PC-9 (cell line): ENCODE measurements around the gene FURIN. TPM values are rescaled to one million over a fixed set of nuclear protein-coding genes. Genes with fewer than 3 reads are reported as not detected.

ENCODE experiments used
- BruUV-seq: library from RNA; stranded (reverse); fragments of 400-500 nt; replicated peaks from 2 replicates; lab custom pipeline; 2021; lab: Mats Ljungman, UMichigan
- CTCF ChIA-PET: fragments of 300-600 bp; sonication (Branson Sonifier 250); formaldehyde crosslinking; loops from one replicate; lab custom pipeline; 2022; ENCODE audit warnings: antibody characterized with exemption; lab: Charles Lee
- POLR2A ChIA-PET: fragments of 300-600 bp; sonication (Branson Sonifier 250); formaldehyde crosslinking; loops from one replicate; lab custom pipeline; 2022; ENCODE audit warnings: antibody characterized with exemption; ENCODE audit not compliant: unreplicated experiment; lab: Charles Lee
- DNase-seq, 2 experiments: peaks; one replicate each; pipeline versions ENCODE4 v3.0.0 to v3.0.0-alpha.2; 2015 to 2022; ENCODE audit warnings: mixed read lengths in 1 of 2
- H2AFZ ChIP-seq: fragments of 200-600 bp; sonication (generic); 2 replicates; pipeline ENCODE4 v1.8.1; 2017; ENCODE audit warnings: antibody characterized with exemption
- H3F3A ChIP-seq: fragments of 200-600 bp; sonication (generic); 2 replicates; pipeline ENCODE4 v1.8.1; 2017; ENCODE audit warnings: antibody characterized with exemption, mild to moderate bottlenecking, low read depth; ENCODE audit not compliant: insufficient read depth
- H3K27ac ChIP-seq: fragments of 200-600 bp; sonication (generic); 2 replicates; pipeline ENCODE4 v1.6.1; 2016; ENCODE audit warnings: mixed run types
- H3K27me3 ChIP-seq: fragments of 200-600 bp; sonication (generic); 2 replicates; pipeline ENCODE4 v1.6.1; 2016; ENCODE audit warnings: low read depth, mixed run types; ENCODE audit not compliant: insufficient read depth
- H3K36me3 ChIP-seq: fragments of 200-600 bp; sonication (generic); 2 replicates; pipeline ENCODE4 v1.6.1; 2016; ENCODE audit warnings: low read depth, mixed run types
- H3K4me1 ChIP-seq: fragments of 200-600 bp; sonication (generic); replicated peaks from 2 replicates; pipeline ENCODE4 v1.6.1; 2016; ENCODE audit warnings: mixed run types; ENCODE audit not compliant: insufficient read depth
- H3K4me2 ChIP-seq: fragments of 200-600 bp; sonication (generic); 2 replicates; pipeline ENCODE4 v1.6.1; 2017; ENCODE audit warnings: mixed run types
- H3K4me3 ChIP-seq: fragments of 200-600 bp; sonication (generic); 2 replicates; pipeline ENCODE4 v1.6.1; 2016; ENCODE audit warnings: mixed run types
- H3K79me2 ChIP-seq: fragments of 200-600 bp; sonication (generic); 2 replicates; pipeline ENCODE4 v1.6.1; 2017; ENCODE audit warnings: low read depth, mixed run types
- H3K9me2 ChIP-seq: fragments of 200-600 bp; sonication (generic); 2 replicates; pipeline ENCODE4 v1.8.1; 2017; ENCODE audit warnings: mild to moderate bottlenecking; ENCODE audit not compliant: insufficient read depth
- H3K9me3 ChIP-seq: fragments of 200-600 bp; sonication (generic); 2 replicates; pipeline ENCODE4 v1.8.1; 2016; ENCODE audit warnings: low read depth; ENCODE audit not compliant: insufficient read depth
- H4K20me1 ChIP-seq: fragments of 200-600 bp; sonication (generic); 2 replicates; pipeline ENCODE4 v1.8.1; 2017; ENCODE audit not compliant: insufficient read depth
- CTCF ChIP-seq: fragments of 200-600 bp; sonication (generic); conservative IDR thresholded peaks from 2 replicates; pipeline ENCODE4 v1.6.1; 2017; ENCODE audit warnings: mixed run types, antibody characterized with exemption, mild to moderate bottlenecking, moderate library complexity
- EZH2 ChIP-seq: fragments of 200-600 bp; sonication (generic); IDR thresholded peaks from 2 replicates; pipeline ENCODE4 v1.8.0; 2017; ENCODE audit warnings: antibody characterized with exemption, low read depth
- intact Hi-C: fragments of 100-400 bp; cut with micrococcal nuclease; formaldehyde crosslinking; loops from one replicate; pipeline ENCODE4 v1.10.0; 2022; ENCODE audit not compliant: unreplicated experiment
- total RNA-seq: library from RNA; stranded (reverse); gene quantifications from 2 replicates; pipeline ENCODE4 v1.2.3, GENCODE V29; 2021

The FURIN gene
- total RNA-seq, 1 experiment from 2014 or later = 50.4 TPM

GRCh38 chr15:90865702-90866101 lies 2.7 kb upstream of the FURIN start:
- Histone ChIP-seq H3K4me1 (peaks cover 83% of the 10 kb centered on the region), H3K79me2 (peaks cover 3% of the 10 kb centered on the region), H3K4me3 (no peak overlapping the region), H3K9me2 (no peaks in the 10 kb centered on the region), H4K20me1 (no peaks in the 10 kb centered on the region), H3K36me3 (no peaks in the 10 kb centered on the region), H3K27ac (no peak overlapping the region), H2AFZ (no peak overlapping the region), H3K4me2 (no peak overlapping the region), H3F3A (peaks cover 70% of the 10 kb centered on the region), H3K27me3 (no peaks in the 10 kb centered on the region), H3K9me3 (no peaks in the 10 kb centered on the region)
- TF ChIP-seq EZH2 (no peak), CTCF (no peak)
- ChIA-PET CTCF (no interaction called here), POLR2A (no interaction called here)
- no TSS peak for BruUV-seq
- DNase-seq = no peak
- intact Hi-C loops = no loop called here

DNA sequence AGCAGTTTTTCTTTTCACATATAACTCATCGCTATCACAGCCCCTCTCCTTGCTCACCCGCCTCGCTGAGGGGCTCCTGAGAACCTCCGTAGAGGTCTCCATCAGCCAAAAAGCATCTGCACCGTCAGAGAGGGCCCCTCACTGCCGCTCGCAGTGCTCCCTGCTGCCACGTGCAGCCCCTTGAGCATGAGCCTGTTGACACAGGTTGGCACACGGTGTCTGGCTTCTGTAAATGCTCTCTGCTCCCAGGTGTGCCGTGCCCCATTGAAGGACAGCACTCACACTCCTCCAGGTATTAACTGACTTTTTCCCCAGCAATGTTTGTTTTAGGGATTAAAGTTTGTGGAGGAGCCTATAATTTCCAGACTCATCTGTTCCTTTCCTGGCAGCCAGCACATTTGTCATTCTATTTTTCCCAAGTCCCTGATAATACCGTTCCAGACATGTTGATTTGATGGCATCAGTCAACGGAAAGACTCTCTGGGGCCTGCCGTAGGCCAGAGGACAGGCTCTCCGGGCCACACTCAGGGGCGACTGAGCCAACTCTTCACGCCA lies 2.1 kb upstream of the FURIN start:
- H3K4me1 ChIP-seq = peaks cover 79% of the 10 kb centered on the region
- peaks cover 67% of the 10 kb centered on the region for H3F3A ChIP-seq
- ChIA-PET CTCF (no interaction called here), POLR2A (no interaction called here)
- H4K20me1 ChIP-seq = no peaks in the 10 kb centered on the region
- TF ChIP-seq EZH2 (no peak), CTCF (no peak)
- no peak overlapping the region for H3K4me2 ChIP-seq
- H3K4me3 ChIP-seq = no peak overlapping the region
- no peak for DNase-seq
- H3K79me2 ChIP-seq = peaks cover 7% of the 10 kb centered on the region
- no TSS peak for BruUV-seq
- H3K9me3 ChIP-seq = no peaks in the 10 kb centered on the region
- H3K36me3 ChIP-seq = no peaks in the 10 kb centered on the region
- H3K27me3 ChIP-seq = no peaks in the 10 kb centered on the region
- no peak overlapping the region for H3K27ac ChIP-seq
- H2AFZ ChIP-seq = no peak overlapping the region
- intact Hi-C loops = no loop called here
- H3K9me2 ChIP-seq = no peaks in the 10 kb centered on the region

- TF ChIP-seq CTCF = no peak
- TF ChIP-seq EZH2 = no peak
- peaks cover 74% of the 10 kb centered on the region for H3K4me1 ChIP-seq
- ChIA-PET POLR2A (no interaction called here), CTCF (no interaction called here)
- H2AFZ ChIP-seq = no peak overlapping the region
- no peaks in the 10 kb centered on the region for H4K20me1 ChIP-seq
- DNase-seq = no peak
- no peak overlapping the region for H3K27ac ChIP-seq
- H3K27me3 ChIP-seq = no peaks in the 10 kb centered on the region
- H3K4me2 ChIP-seq = no peak overlapping the region
- no peaks in the 10 kb centered on the region for H3K9me3 ChIP-seq
- H3K79me2 ChIP-seq = peaks cover 7% of the 10 kb centered on the region
- intact Hi-C loops = no loop called here
- no TSS peak for BruUV-seq
- H3K9me2 ChIP-seq = no peaks in the 10 kb centered on the region
- peaks cover 62% of the 10 kb centered on the region for H3F3A ChIP-seq
- no peaks in the 10 kb centered on the region for H3K36me3 ChIP-seq
- no peak overlapping the region for H3K4me3 ChIP-seq
Measured at GRCh38 chr15:90866800-90867199, 1.6 kb upstream of the FURIN start.
